Measurements from ENCODE around the gene SNX24.

- TF ChIP-seq CTCF (IDR thresholded peaks at IDR 0.05; ENCODE audit: insufficient read depth, low read length, poor library complexity, severe bottlenecking) (no peak), EZH2phosphoT487 (conservative IDR thresholded peaks at IDR 0.05; ENCODE audit: low read length) (no peak)
Observed at GRCh38 chr5:122849771-122850170, 4.4 kb downstream of the SNX24 start.

Measured in SU-DHL-6 (cell line).